Stimulated activated CD4-positive, alpha-beta T cell treated with anti-CD3 and anti-CD28 coated beads, Interleukin-1b, Interleukin-23, amount 100 ng/mL, for 1 hour (primary cell): Measurements from ENCODE around the gene SLC35G6.
"Not testable (repeated sequence)": the region's sequence is repeated elsewhere in the genome, so short reads cannot be mapped to it uniquely, and the experiment has no call there.

Source experiments
- DNase-seq, 2 donors: peaks; one replicate each; pipeline ENCODE4 v3.0.0-alpha.2; 2020; ENCODE audit warnings: low read depth in 2 of 2

Gene SLC35G6

GRCh38 chr17:7460850-7461660, 20.2 kb upstream of the SLC35G6 start:
- DNase-seq: no peak

DNA sequence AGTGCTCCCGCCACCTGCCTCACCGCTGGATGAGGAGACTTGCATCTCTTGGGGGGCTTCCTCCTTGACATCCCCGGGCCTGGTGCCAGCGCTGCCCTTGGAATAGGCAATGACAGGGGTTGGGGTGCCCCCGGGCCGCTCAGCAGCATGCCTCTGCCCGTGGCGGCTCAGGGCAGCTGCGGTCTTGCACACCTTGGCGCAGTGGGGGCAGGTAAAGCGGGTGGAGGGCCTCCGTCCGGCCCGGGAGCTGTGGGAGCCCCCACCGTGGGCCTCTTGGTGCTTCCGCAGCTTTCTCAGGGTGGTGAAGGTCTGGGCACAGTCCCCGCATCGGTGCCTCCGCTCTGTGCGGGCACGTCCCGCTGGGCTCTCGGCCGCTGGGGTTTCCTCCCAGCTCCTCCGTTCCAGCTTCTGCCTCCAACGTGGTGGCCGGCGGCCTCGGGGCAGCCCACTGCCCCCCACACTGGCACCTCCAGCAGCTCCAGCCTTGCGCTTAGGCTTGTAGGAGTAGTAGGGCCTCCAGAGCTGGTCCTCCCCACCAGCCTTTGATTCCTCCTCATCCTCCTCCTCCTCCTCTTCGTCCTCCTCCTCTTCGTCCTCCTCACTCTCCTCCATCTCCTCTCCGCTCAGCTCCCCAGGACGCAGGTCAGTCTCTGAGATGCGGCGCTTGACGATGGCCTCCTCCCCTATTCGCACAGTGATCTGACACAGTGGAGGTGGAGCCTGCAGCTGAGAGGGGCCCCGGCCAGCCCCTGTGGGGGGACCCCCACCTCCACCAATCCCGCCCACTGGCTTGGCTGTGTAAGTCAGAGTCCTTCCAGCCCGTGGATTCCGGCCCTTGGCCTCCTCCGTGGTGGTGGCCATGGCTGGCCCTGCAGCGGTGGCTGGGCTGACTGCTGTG, 18.5 kb upstream of the SLC35G6 start:
- DNase-seq: no peak

DNA sequence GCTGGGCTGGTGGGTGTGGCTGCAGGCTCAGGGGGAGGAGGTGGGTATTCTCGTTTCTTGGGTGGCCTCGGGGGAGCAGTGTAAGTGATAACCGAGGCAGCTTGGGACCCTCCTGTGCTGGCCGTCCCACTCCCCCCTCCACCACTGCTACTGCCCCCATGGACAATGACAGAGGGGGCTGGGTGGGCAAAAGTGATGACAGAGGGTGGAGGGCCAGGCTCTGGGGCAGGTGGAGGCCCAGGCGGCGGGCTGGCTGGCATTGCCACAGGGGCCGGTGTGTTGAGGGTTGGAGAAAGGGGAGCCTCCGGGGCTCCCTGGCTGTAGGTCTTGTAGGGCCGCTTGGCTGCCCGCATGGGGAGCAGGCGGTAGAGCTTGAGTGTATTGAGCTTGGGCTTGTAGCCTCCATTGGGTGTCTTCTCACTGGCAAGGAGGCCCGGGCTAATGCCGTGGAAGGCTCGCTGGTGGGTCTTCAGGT, 17.8 kb upstream of the SLC35G6 start:
- no peak for DNase-seq

- DNase-seq: no peak
These were observed 17.2 kb upstream of the SLC35G6 start for GRCh38 chr17:7464081-7464480.

DNA sequence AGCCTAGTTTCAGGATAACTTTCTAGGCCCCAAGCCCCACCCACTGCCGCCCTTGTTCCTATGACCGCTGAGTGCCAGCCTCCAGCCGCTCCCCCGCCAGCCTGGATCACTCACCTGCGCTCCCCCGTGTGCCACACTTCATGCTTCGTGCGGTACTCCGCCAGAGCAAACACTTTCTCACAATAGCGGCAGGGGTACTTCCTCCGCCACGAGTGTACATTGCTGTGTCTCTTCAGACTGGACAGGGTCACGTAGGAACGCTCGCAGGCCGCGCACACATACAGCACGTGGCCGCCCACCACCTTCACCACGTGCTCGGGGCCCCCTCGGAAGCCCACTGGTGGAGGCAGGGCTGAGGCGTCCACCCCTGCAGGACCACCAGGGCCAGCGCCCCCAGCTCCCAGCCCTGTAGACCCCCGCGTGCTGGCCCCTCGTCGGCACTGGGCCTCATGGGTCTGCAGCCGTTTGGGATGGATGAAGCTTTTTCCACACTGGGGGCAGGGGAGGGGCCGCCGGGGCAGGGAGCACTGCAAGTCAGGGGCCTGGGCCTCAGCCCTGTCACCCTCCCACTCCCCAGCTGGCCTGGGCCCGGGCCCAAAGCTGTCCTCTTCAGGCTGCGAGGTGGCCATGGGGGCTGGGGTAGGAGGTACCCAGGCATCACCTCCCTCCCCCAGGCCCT, 15.5 kb upstream of the SLC35G6 start:
- no peak for DNase-seq

- DNase-seq: no peak
These were observed 15.0 kb upstream of the SLC35G6 start for GRCh38 chr17:7466318-7466638.

DNA sequence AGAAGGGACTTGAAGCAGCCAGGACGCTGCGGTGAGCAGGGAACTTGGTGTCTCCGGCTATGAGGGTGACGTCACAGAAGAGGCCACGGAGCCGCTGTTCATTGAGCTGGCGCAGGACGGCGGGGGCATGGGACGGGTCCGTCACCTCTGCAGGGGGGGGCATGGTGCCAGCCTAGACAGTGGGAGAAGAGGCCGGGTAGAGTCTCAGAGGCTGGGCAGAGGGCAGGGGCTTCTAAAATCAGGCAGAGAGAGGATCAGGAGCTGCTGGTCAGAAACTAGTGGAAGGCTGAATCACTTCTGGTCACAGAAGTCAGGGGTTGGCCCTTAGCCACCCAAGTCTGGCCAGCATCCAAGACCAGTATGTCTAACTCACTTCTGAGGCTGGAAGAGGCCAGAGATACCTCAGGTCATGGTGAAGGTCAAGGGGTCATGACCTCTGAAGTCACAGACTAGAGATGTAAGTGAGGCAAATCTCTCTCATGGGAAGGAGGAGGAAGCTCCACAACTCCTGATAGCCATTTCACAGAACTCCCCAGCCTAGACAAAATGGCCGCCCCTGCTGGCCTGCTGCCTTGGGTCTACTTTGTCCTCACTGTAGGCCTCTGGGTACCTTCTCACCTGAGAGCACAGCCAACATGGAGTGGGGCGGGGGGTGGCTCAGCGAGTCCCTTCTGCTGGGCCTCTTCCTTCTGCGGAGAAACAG, 14.5 kb upstream of the SLC35G6 start:
- no peak for DNase-seq

- no peak for DNase-seq
These were observed 13.7 kb upstream of the SLC35G6 start for GRCh38 chr17:7467498-7467897.

DNA sequence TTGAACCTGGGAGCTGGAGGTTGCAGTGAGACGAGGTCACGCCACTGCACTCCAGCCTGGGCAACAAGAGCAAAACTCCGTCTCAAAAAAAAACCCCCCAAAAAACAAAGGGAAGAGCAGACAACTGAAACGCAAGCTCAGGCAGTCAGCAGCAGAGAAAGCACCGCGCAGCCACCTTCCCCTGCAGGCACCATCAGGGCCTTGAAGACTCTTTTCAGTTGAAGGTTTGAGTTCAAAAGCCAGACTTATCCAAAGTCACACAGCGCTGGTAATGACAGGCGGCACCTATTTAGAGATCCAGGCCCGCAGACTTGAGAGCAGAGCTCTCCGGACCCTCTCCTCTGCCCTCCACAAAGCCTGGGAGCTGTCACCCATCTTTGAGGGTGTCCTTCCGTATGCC, 13.0 kb upstream of the SLC35G6 start:
- no peak for DNase-seq

- DNase-seq: no peak
These were observed 12.3 kb upstream of the SLC35G6 start for GRCh38 chr17:7468804-7469389.

DNA sequence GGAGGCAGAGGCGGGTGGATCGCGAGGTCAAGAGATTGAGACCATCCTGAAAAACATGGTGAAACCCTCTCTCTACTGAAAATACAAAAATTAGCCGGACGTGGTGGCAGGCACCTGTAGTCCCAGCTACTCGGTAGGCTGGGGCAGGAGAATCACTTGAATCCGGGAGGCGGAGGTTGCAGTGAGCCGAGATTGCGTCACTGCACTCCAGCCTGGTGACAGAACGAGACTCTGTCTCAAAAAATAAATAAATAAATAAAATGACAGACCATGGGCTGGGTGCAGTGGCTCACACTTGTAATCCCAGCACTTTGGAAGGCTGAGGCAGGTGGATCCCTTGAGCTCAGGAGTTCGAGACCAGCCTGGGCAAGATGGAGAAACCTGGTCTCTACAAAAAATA, 11.4 kb upstream of the SLC35G6 start:
- DNase-seq: not testable (repeated sequence)

GRCh38 chr17:7470457-7470973, 10.7 kb upstream of the SLC35G6 start:
- DNase-seq: not testable (repeated sequence)

- DNase-seq: no peak
These were observed 9.5 kb upstream of the SLC35G6 start for GRCh38 chr17:7471729-7472128.

DNA sequence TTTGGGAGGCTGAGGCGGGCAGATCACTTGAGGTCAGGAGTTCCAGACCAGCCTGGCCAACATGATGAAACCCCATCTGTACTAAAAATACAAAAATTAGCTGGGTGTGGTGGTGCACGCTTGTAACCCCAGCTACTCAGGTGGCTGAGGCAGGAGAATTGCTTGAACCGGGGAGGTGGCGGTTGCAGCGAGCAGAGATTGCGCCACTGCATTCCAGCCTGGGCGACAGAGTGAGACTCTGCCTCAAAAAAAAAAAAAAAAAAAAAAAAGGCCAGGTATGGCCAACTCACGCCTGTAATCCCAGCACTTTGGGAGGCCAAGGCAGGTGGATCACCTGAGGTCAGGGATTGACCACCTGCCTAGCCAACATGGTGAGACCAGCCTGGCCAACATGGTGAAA, 6.5 kb upstream of the SLC35G6 start:
- not testable (repeated sequence) for DNase-seq

DNA sequence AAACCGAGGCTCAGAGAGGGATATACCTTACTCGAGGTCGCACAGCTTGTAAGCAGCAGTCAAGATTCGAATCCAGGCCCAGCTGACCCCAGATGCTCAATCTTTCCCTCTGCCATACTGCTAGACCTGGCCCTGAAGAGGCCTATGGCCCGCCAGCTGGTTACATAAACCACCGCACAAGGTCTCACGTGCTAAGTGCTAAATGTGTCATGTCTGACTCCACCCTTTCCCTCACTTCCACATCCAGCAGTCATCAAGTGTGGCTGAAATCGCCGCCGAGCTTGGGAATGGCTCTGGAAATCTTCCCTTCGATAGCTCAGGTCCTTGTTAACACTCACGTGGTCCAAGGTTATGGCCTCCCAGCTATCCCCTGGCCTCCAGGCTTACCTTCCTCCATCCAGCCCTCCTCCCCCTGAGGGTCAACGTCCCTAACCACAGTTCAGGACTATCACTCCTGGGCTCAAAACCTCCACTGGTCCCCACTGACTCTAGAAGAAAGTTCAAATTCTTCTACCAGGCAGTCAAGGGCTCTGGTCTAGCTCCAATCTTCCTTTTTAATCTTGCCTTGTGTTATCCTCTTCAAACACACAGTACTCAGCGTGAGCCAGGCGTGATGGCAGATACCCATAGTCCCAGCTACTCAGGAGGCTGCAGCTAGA, 5.4 kb upstream of the SLC35G6 start:
- no peak for DNase-seq

DNA sequence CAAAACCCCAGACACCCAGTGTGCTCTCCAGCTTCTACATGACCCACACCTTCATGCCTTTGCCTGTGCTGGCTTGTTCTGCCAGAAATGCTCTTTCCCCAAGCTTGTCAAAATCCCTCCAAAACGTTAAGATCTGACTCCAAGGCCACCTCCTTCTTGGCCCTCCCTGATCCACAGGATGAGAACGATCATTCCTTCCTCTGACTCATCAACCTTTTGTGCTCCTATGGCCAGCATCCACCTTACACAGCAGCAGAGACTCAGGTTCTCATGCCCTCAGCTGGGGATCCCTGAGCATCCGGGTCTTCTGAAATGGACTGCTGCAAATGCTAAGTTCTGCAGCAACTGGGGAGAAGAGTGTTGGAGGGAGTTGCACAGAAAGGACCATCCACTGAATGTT, 4.8 kb upstream of the SLC35G6 start:
- DNase-seq: no peak

- DNase-seq: no peak
These were observed 4.3 kb upstream of the SLC35G6 start for GRCh38 chr17:7476951-7477350.

DNA sequence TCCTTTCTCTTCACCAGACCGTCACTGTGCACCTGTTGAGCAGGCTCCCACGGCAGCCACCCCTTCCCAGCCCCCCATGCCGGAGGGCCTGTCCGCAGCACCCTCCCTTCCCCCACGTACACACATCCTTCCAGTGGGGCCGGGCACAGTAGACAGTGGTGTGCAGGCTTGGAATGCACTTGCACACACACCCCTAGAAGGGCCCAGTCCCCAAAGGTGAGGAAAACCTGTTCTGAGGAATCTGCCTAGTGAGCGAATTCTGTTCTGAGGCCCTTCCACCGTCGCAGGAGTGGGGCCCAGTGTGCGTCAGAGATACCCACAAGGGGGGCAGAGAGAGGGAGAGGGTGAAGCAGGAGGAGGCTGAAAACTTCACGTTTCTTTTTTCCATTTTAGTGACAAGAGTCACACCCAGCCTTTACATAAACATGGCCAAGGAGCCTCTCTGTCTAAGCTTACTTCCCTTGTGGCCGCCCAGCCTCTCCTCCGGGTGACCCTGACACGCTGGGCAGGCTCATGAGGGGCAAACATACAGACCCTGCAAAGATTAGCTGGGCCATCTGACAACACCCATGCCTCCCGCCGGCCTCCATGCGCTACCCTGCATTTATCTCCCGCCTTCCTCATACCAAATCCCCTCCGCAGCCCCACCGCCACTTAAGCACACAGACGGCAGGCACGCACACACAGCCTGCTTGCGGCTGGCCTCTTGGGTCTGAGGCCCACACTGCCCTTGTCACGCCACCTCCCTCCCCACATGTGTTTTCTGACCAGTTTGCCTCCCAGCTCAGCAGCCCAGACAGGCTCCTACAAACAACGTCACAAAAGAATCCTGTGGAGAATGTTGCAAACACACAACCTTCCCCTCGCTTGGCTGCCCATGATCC, 3.6 kb upstream of the SLC35G6 start:
- no peak for DNase-seq
